ENCODE measurements around the gene CNTNAP2. TPM values are rescaled to one million over a fixed set of nuclear protein-coding genes. Genes with fewer than 3 reads are reported as not detected.

The CNTNAP2 gene
- total RNA-seq, 3 donors from 2014 or later (not counting 1 experiment from before 2014, with no cell fraction given): 0.18 to 1.1 TPM; not detected in 1

DNA sequence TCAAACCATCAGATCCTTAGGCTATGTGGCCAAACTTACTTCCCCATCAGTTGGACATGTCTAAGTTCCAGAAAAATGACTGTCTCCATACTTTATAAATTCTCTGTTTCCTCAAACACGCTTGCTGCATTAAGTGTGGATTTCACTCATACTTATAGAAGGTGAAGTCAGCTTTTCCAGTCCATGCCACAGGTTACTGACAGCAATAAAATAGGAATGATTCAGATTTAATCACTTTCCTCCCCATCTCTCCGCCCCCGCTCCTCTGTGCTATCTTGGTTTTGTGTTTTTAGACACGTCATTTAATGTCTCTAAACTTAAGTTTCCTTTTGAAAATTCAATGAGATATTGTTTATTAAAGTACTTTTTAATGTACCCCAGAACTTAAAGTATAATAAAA is 1376.0 kb downstream of the CNTNAP2 start:
- Mint-ChIP-seq H3K9me3 (peaks cover 4 to 8% of the 10 kb centered on the region in 2 donors), H3K27ac (no peak overlapping the region), H3K36me3 (no peaks in the 10 kb centered on the region), H3K4me3 (no peak overlapping the region), H3K4me1 (no peaks in the 10 kb centered on the region), H3K27me3 (ENCODE audit: low read depth in 2 of 2) (no peaks in the 10 kb centered on the region)
- Histone ChIP-seq H3K27me3 (ENCODE audit: control insufficient read depth, insufficient read depth, low read length) (no peaks in the 10 kb centered on the region), H3K27ac (ENCODE audit: low read length) (no peak overlapping the region), H3K4me1 (ENCODE audit: control insufficient read depth, insufficient read depth, low read length) (no peaks in the 10 kb centered on the region), H3K4me3 (ENCODE audit: low read length) (no peak overlapping the region), H3K9me3 (ENCODE audit: control insufficient read depth, insufficient read depth, low read length) (peaks cover 6% of the 10 kb centered on the region), H3K36me3 (ENCODE audit: control insufficient read depth, insufficient read depth, low read length) (no peaks in the 10 kb centered on the region)
- 80% methylated on average over 1 of the region's 4 CpGs for WGBS (ENCODE audit: insufficient coverage)
- intact Hi-C loops (cut with micrococcal nuclease): no loop called here
- TF ChIP-seq, protein P1, sequence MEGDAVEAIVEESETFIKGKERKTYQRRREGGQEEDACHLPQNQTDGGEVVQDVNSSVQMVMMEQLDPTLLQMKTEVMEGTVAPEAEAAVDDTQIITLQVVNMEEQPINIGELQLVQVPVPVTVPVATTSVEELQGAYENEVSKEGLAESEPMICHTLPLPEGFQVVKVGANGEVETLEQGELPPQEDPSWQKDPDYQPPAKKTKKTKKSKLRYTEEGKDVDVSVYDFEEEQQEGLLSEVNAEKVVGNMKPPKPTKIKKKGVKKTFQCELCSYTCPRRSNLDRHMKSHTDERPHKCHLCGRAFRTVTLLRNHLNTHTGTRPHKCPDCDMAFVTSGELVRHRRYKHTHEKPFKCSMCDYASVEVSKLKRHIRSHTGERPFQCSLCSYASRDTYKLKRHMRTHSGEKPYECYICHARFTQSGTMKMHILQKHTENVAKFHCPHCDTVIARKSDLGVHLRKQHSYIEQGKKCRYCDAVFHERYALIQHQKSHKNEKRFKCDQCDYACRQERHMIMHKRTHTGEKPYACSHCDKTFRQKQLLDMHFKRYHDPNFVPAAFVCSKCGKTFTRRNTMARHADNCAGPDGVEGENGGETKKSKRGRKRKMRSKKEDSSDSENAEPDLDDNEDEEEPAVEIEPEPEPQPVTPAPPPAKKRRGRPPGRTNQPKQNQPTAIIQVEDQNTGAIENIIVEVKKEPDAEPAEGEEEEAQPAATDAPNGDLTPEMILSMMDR (IDR thresholded peaks at IDR 0.05): no peak
- DNase-seq (no peak), ATAC-seq (no peak)

DNA sequence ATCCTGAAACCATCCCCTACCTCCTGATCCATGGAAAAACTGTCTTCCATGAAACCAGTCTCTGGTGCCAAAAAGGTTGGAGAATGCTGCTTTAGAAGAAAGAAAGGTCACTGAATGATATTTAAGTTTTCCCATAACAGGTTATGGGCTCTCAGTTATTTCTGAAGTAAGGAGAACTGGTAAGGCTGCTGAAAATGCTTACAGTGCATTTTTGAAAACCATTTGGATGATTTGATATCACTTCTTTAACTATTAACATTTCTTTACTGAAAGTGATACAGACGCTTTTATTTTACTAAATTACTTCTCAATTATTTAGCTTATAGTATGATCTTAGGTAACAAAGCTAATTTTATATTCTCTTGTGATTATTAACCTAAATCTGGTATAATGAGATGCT is 1379.6 kb downstream of the CNTNAP2 start:
- intact Hi-C loops (cut with micrococcal nuclease): no loop called here
- H3K27ac Mint-ChIP-seq: no peak overlapping the region
- Histone ChIP-seq H3K4me1 (ENCODE audit: control insufficient read depth, insufficient read depth, low read length) (no peaks in the 10 kb centered on the region), H3K36me3 (ENCODE audit: control insufficient read depth, insufficient read depth, low read length) (no peaks in the 10 kb centered on the region), H3K4me3 (ENCODE audit: low read length) (no peak overlapping the region), H3K27ac (ENCODE audit: low read length) (no peak overlapping the region), H3K27me3 (ENCODE audit: control insufficient read depth, insufficient read depth, low read length) (no peaks in the 10 kb centered on the region), H3K9me3 (ENCODE audit: control insufficient read depth, insufficient read depth, low read length) (peaks cover 4% of the 10 kb centered on the region)
- WGBS (ENCODE audit: insufficient coverage): no CpG with 5 or more reads among the region's 1 CpG
- no peaks in the 10 kb centered on the region for H3K4me1 Mint-ChIP-seq
- no peak for ATAC-seq
- no peaks in the 10 kb centered on the region for H3K27me3 Mint-ChIP-seq (ENCODE audit: low read depth in 2 of 2)
- no peak overlapping the region for H3K4me3 Mint-ChIP-seq
- peaks cover 2 to 6% of the 10 kb centered on the region in 2 donors for H3K9me3 Mint-ChIP-seq
- H3K36me3 Mint-ChIP-seq: no peaks in the 10 kb centered on the region
- TF ChIP-seq, protein P1 (IDR thresholded peaks at IDR 0.05): no peak
- no peak for DNase-seq

DNA sequence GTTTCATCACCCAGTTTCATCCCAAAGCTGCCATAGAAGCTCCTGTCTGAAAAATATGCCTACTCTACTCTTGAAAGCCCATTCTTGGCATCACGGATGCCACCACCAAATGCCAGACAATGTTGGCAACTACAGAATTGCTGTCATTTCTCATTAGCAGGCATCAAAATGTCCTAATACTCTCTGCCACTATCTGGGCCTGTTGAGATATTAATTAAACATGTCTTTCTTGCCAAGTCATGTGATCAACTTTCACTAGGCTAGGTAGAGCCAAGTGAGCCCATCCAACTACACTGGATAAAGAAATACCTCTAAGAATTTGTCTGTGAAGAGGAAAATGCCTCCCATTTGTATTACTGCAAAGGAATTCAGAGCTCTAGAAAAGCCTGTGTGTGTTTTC is 1380.6 kb downstream of the CNTNAP2 start:
- no peaks in the 10 kb centered on the region for H3K27me3 ChIP-seq (ENCODE audit: control insufficient read depth, insufficient read depth, low read length)
- no peaks in the 10 kb centered on the region for H3K27me3 Mint-ChIP-seq (ENCODE audit: low read depth in 2 of 2)
- WGBS (ENCODE audit: insufficient coverage): 36% methylated on average over 1 of the region's 1 CpG
- no peak overlapping the region for H3K27ac ChIP-seq (ENCODE audit: low read length)
- H3K9me3 ChIP-seq (ENCODE audit: control insufficient read depth, insufficient read depth, low read length): peaks cover 4% of the 10 kb centered on the region
- no peaks in the 10 kb centered on the region for H3K4me1 Mint-ChIP-seq
- no peaks in the 10 kb centered on the region for H3K36me3 Mint-ChIP-seq
- DNase-seq (no peak), ATAC-seq (no peak)
- no peaks in the 10 kb centered on the region for H3K4me1 ChIP-seq (ENCODE audit: control insufficient read depth, insufficient read depth, low read length)
- no peaks in the 10 kb centered on the region for H3K36me3 ChIP-seq (ENCODE audit: control insufficient read depth, insufficient read depth, low read length)
- no peak overlapping the region for H3K4me3 ChIP-seq (ENCODE audit: low read length)
- TF ChIP-seq, protein P1 (IDR thresholded peaks at IDR 0.05): no peak
- intact Hi-C loops (cut with micrococcal nuclease): no loop called here
- peaks cover 5% of the 10 kb centered on the region in 2 donors for H3K9me3 Mint-ChIP-seq
- H3K27ac Mint-ChIP-seq: no peak overlapping the region
- no peak overlapping the region for H3K4me3 Mint-ChIP-seq

DNA sequence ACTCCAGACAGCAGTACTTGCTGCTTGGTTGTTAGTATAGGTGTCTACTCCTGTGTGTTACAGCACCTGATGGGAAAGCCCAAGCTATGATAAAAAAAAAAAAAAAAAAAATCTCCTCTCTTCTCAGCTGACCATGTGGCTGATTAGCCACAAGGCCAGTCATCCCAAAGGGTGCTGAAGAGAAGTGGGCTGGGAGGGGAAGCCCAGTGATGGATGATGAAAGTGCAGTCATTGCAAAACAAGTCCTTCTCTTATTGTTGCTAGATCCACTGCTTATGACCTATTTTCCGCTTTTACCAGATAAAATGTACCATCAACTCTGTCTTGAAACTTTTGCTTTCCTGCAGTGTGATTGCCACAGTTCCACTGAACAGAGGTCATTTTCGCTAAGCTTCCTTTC is 1381.5 kb downstream of the CNTNAP2 start:
- Mint-ChIP-seq H3K4me1 (no peaks in the 10 kb centered on the region), H3K27ac (no peak overlapping the region), H3K4me3 (no peak overlapping the region), H3K36me3 (no peaks in the 10 kb centered on the region), H3K9me3 (peaks cover 5% of the 10 kb centered on the region in 2 donors), H3K27me3 (ENCODE audit: low read depth in 2 of 2) (no peaks in the 10 kb centered on the region)
- 90% methylated on average over 2 of the region's 2 CpGs for WGBS (ENCODE audit: insufficient coverage)
- TF ChIP-seq, protein P1 (IDR thresholded peaks at IDR 0.05): no peak
- H3K27me3 ChIP-seq (ENCODE audit: control insufficient read depth, insufficient read depth, low read length): no peaks in the 10 kb centered on the region
- no peaks in the 10 kb centered on the region for H3K4me1 ChIP-seq (ENCODE audit: control insufficient read depth, insufficient read depth, low read length)
- H3K4me3 ChIP-seq (ENCODE audit: low read length): no peak overlapping the region
- intact Hi-C loops (cut with micrococcal nuclease): no loop called here
- no peak overlapping the region for H3K27ac ChIP-seq (ENCODE audit: low read length)
- ATAC-seq (no peak), DNase-seq (no peak)
- H3K36me3 ChIP-seq (ENCODE audit: control insufficient read depth, insufficient read depth, low read length): no peaks in the 10 kb centered on the region
- H3K9me3 ChIP-seq (ENCODE audit: control insufficient read depth, insufficient read depth, low read length): peaks cover 4% of the 10 kb centered on the region

All from natural killer cell (primary cell).